ENCODE measurements around the gene TCF7L2. TPM values are rescaled to one million over a fixed set of nuclear protein-coding genes. Genes with fewer than 3 reads are reported as not detected.

Gene TCF7L2
- total and polyA plus RNA-seq, 9 donors = 21.1 to 41.7 (median 34.5) TPM

DNA sequence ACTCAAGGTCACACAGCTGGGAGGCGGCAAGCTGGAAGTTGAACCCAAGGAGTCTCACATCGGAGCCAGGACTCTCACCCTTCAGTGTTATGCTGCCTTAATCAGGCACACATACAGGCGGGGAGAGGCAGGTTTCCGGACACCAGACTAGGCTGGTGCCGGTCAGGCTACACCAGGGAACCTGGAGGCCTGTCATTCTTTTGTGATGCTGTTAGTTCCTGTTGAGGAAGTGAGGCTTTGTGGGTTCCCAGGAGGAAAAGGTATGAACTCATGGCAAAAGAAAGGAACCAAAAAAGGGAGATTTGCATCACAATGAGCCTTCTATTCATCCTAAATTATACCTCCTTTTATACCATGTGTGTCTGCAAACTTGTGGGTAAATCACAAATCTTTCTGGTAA lies 103.8 kb downstream of the TCF7L2 start:
- Histone ChIP-seq H3K4me1 (ENCODE audit: insufficient read depth) (peaks cover 56% of the 10 kb centered on the region), H3K36me3 (no peaks in the 10 kb centered on the region), H3K27ac (no peak overlapping the region), H3K4me3 (no peak overlapping the region), H3K9me3 (no peaks in the 10 kb centered on the region), H3K27me3 (no peaks in the 10 kb centered on the region)
- intact Hi-C loops (cut with DNase I) = loop anchor here in 2 of 4 donors (5.0 to 10.0 kb wide), 2 partner anchors 99 to 102 kb away; partner anchors contain the start of gene TCF7L2 (in 2 of the 2)
- 83 to 85% (median 85%) methylated on average over 5 of the region's 5 CpGs for WGBS, 3 donors
- no peak for TF ChIP-seq POLR2A (IDR thresholded peaks at IDR 0.05)
- TF ChIP-seq, protein P1, sequence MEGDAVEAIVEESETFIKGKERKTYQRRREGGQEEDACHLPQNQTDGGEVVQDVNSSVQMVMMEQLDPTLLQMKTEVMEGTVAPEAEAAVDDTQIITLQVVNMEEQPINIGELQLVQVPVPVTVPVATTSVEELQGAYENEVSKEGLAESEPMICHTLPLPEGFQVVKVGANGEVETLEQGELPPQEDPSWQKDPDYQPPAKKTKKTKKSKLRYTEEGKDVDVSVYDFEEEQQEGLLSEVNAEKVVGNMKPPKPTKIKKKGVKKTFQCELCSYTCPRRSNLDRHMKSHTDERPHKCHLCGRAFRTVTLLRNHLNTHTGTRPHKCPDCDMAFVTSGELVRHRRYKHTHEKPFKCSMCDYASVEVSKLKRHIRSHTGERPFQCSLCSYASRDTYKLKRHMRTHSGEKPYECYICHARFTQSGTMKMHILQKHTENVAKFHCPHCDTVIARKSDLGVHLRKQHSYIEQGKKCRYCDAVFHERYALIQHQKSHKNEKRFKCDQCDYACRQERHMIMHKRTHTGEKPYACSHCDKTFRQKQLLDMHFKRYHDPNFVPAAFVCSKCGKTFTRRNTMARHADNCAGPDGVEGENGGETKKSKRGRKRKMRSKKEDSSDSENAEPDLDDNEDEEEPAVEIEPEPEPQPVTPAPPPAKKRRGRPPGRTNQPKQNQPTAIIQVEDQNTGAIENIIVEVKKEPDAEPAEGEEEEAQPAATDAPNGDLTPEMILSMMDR (IDR thresholded peaks at IDR 0.05) = no peak
- TF ChIP-seq EP300 (IDR thresholded peaks at IDR 0.05) = no peak
- DNase-seq = no peak

DNA sequence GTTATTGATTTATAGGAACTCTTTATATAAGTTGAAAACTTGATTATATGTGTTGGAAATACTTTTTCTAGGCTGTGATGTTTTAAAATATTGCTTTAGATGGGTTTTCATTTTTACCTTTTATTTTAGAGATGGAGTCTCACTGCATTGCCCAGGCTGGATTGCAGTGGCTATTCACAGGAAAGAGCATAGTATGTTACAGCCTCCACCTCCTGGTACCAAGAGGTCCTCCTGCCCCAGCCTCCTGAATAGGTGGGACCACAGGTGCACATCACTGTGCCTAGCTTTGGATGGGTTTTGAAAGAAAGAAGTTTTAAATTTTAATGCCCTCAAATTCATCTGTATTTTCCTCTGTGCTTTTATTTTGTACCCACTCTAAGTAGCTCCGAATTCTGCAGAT lies 105.4 kb downstream of the TCF7L2 start:
- WGBS, 3 donors = 86 to 94% (median 93%) methylated on average over 1 of the region's 1 CpG
- intact Hi-C loops (cut with DNase I) = loop anchor here in 1 of 4 donors (10.0 kb wide), 1 partner anchor 101 kb away; the partner anchor contains the start of gene TCF7L2
- Histone ChIP-seq H3K9me3 (no peaks in the 10 kb centered on the region), H3K4me3 (no peak overlapping the region), H3K36me3 (no peaks in the 10 kb centered on the region), H3K4me1 (ENCODE audit: insufficient read depth) (peaks cover 47% of the 10 kb centered on the region), H3K27ac (no peak overlapping the region), H3K27me3 (no peaks in the 10 kb centered on the region)
- no peak for DNase-seq
- TF ChIP-seq POLR2A (IDR thresholded peaks at IDR 0.05) = no peak
- no peak for TF ChIP-seq EP300 (IDR thresholded peaks at IDR 0.05)
- TF ChIP-seq, protein P1 (IDR thresholded peaks at IDR 0.05) = no peak

DNA sequence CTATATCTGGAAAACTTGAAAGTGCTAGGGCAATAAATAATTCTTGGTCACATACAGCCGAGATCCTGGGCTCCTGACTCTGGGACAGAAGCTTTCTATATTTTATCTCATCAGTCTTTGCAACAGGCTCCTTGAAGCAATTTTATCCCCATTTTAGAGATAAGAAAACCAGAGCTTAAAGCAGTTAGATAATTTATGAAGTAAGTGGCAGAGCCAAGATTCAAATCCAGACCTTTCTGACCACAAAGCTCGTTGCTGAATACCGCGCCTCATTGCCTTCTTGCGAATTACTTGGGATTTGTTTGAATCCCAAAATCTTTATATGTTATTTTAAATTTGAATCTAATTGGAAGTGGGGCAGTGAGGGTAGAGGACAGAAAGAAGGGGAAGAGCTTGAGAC lies 106.0 kb downstream of the TCF7L2 start:
- no peaks in the 10 kb centered on the region for H3K36me3 ChIP-seq
- H3K9me3 ChIP-seq = no peaks in the 10 kb centered on the region
- WGBS, 3 donors = 48 to 76% (median 53%) methylated on average over 5 of the region's 5 CpGs
- H3K4me1 ChIP-seq (ENCODE audit: insufficient read depth) = peaks cover 47% of the 10 kb centered on the region
- no peak for DNase-seq
- no peak overlapping the region for H3K4me3 ChIP-seq
- no peak overlapping the region for H3K27ac ChIP-seq
- TF ChIP-seq, protein P1 (IDR thresholded peaks at IDR 0.05) = no peak
- TF ChIP-seq EP300 (IDR thresholded peaks at IDR 0.05) (no peak), POLR2A (IDR thresholded peaks at IDR 0.05) (no peak)
- no peaks in the 10 kb centered on the region for H3K27me3 ChIP-seq
- intact Hi-C loops (cut with DNase I) = loop anchor here in 1 of 4 donors (10.0 kb wide), 1 partner anchor 101 kb away; the partner anchor contains the start of gene TCF7L2

DNA sequence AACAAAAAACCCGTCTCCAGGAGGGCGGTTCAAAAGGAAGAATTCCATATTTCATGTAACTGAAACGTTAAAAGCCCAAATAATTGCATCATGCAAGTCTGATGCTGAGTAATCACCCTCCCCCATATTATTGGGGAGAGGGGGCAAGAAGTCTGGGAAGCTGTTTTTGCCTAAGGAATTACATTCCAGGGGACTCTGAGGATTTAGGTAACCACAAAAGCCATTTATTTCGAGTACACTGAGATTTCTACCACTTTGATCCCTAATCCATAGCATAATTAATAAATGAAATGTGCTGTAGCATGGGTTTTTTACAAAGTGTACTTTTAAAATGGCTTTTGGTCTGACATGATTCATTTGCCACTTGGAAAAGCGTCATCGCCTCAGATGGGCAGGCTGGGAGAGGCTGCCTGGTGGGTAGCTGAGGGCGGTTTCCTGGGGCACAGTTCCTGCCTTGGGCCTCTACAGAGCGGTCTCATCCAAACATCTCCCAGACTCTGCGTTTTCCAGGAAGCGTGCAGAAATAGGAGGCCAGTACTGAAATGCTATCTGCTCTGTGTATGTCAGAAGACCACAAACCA lies 106.5 kb downstream of the TCF7L2 start:
- Histone ChIP-seq H3K27me3 (no peaks in the 10 kb centered on the region), H3K4me1 (ENCODE audit: insufficient read depth) (peaks cover 49% of the 10 kb centered on the region), H3K27ac (no peak overlapping the region), H3K36me3 (no peaks in the 10 kb centered on the region), H3K4me3 (no peak overlapping the region), H3K9me3 (no peaks in the 10 kb centered on the region)
- intact Hi-C loops (cut with DNase I) = loop anchor here in 1 of 4 donors (10.0 kb wide), 1 partner anchor 102 kb away; the partner anchor contains the start of gene TCF7L2
- DNase-seq = no peak
- TF ChIP-seq, protein P1 (IDR thresholded peaks at IDR 0.05) = no peak
- no peak for TF ChIP-seq EP300 (IDR thresholded peaks at IDR 0.05)
- no peak for TF ChIP-seq POLR2A (IDR thresholded peaks at IDR 0.05)
- 41 to 69% (median 54%) methylated on average over 10 of the region's 10 CpGs for WGBS, 3 donors

Measured in ovary (tissue), 9 donors.